GM13977 (cell line): Measurements from ENCODE around the gene CENPU.

ENCODE experiments used
- DNase-seq: peaks from one replicate; pipeline ENCODE4 v3.0.0; 2012; ENCODE audit warnings: low spot score
- CTCF ChIP-seq: IDR thresholded peaks from 2 replicates; pipeline ENCODE4 v1.5.1; 2012; ENCODE audit warnings: mild to moderate bottlenecking, control low read depth; ENCODE audit not compliant: insufficient read depth; ENCODE audit errors: extremely low read depth, missing control alignments
- in situ Hi-C: fragments of 300-500 bp; cut with MboI; formaldehyde crosslinking; loops from one replicate; pipeline ENCODE4 v1.12.0; 2022; ENCODE audit warnings: low sequenced_read_pairs, low pct_unique_long_range_greater_than_20kb, mixed read lengths, inconsistent platforms; ENCODE audit not compliant: unreplicated experiment

CENPU gene

GRCh38 chr4:184648054-184648312 is 85.9 kb downstream of the CENPU start:
- TF ChIP-seq CTCF: no peak
- DNase-seq: no peak
- in situ Hi-C loops: no loop called here

GRCh38 chr4:184647266-184648053 is 86.4 kb downstream of the CENPU start:
- in situ Hi-C loops: no loop called here
- no peak for TF ChIP-seq CTCF
- no peak for DNase-seq

GRCh38 chr4:184645904-184646610 is 87.8 kb downstream of the CENPU start:
- DNase-seq: no peak
- in situ Hi-C loops: no loop called here
- TF ChIP-seq CTCF: no peak

- no peak for DNase-seq
- TF ChIP-seq CTCF: no peak
- in situ Hi-C loops: no loop called here
These were observed 89.2 kb downstream of the CENPU start for GRCh38 chr4:184644553-184645307.
